ENCODE data around the gene NCKAP5.

NCKAP5 gene

GRCh38 chr2:133135035-133135654 lies 433.1 kb downstream of the NCKAP5 start:
- no peak for DNase-seq (ENCODE audit: extremely low read depth, insufficient read length)
- Histone ChIP-seq H3K4me3 (replicated peaks; ENCODE audit: low read depth, low read length) (no peak overlapping the region), H3K27me3 (replicated peaks; ENCODE audit: control insufficient read depth, insufficient read depth, low read length) (no peaks in the 10 kb centered on the region; the same call in 1 of the 2 replicates), H3K36me3 (ENCODE audit: control insufficient read depth, insufficient read depth, low read length) (no peaks in the 10 kb centered on the region)
- TF ChIP-seq, protein P1, sequence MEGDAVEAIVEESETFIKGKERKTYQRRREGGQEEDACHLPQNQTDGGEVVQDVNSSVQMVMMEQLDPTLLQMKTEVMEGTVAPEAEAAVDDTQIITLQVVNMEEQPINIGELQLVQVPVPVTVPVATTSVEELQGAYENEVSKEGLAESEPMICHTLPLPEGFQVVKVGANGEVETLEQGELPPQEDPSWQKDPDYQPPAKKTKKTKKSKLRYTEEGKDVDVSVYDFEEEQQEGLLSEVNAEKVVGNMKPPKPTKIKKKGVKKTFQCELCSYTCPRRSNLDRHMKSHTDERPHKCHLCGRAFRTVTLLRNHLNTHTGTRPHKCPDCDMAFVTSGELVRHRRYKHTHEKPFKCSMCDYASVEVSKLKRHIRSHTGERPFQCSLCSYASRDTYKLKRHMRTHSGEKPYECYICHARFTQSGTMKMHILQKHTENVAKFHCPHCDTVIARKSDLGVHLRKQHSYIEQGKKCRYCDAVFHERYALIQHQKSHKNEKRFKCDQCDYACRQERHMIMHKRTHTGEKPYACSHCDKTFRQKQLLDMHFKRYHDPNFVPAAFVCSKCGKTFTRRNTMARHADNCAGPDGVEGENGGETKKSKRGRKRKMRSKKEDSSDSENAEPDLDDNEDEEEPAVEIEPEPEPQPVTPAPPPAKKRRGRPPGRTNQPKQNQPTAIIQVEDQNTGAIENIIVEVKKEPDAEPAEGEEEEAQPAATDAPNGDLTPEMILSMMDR (IDR thresholded peaks at IDR 0.05; ENCODE audit: insufficient read depth, low read length, poor library complexity, severe bottlenecking) = no peak

- H3K27me3 ChIP-seq (replicated peaks; ENCODE audit: control insufficient read depth, insufficient read depth, low read length) = no peaks in the 10 kb centered on the region
- no peaks in the 10 kb centered on the region for H3K36me3 ChIP-seq (ENCODE audit: control insufficient read depth, insufficient read depth, low read length)
- no peak for DNase-seq (ENCODE audit: extremely low read depth, insufficient read length)
- TF ChIP-seq, protein P1 (IDR thresholded peaks at IDR 0.05; ENCODE audit: insufficient read depth, low read length, poor library complexity, severe bottlenecking) = no peak
- H3K4me3 ChIP-seq (replicated peaks; ENCODE audit: low read depth, low read length) = no peak overlapping the region
Measured at GRCh38 chr2:133130548-133131246, 437.6 kb downstream of the NCKAP5 start.

GRCh38 chr2:133124446-133124845 lies 443.8 kb downstream of the NCKAP5 start:
- Histone ChIP-seq H3K36me3 (ENCODE audit: control insufficient read depth, insufficient read depth, low read length) (no peaks in the 10 kb centered on the region), H3K27me3 (replicated peaks; ENCODE audit: control insufficient read depth, insufficient read depth, low read length) (no peaks in the 10 kb centered on the region), H3K4me3 (replicated peaks; ENCODE audit: low read depth, low read length) (no peak overlapping the region)
- TF ChIP-seq, protein P1 (IDR thresholded peaks at IDR 0.05; ENCODE audit: insufficient read depth, low read length, poor library complexity, severe bottlenecking) = no peak
- no peak for DNase-seq (ENCODE audit: extremely low read depth, insufficient read length)

DNA sequence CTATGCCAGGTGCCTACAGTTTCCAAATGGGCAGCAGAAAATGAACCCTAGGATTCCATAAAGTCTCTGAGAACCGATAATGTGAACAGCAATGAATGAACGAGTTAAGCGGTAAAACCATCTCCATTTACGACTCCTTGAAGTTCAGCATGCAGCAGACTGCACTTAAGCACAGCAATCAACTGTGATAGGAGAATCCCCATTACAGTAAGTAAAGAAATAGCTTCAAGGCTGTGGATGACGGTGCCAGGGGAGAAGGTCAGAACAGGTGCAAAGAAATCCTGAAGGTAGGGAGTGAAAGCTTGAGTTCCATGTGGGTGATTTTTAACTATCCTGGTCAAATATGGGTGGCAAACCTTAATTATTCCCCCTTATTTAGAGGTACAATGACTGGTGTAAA lies 444.4 kb downstream of the NCKAP5 start:
- no peak for DNase-seq (ENCODE audit: extremely low read depth, insufficient read length)
- no peak overlapping the region for H3K4me3 ChIP-seq (replicated peaks; ENCODE audit: low read depth, low read length)
- no peaks in the 10 kb centered on the region for H3K36me3 ChIP-seq (ENCODE audit: control insufficient read depth, insufficient read depth, low read length)
- no peaks in the 10 kb centered on the region for H3K27me3 ChIP-seq (replicated peaks; ENCODE audit: control insufficient read depth, insufficient read depth, low read length)
- TF ChIP-seq, protein P1 (IDR thresholded peaks at IDR 0.05; ENCODE audit: insufficient read depth, low read length, poor library complexity, severe bottlenecking) = no peak

DNA sequence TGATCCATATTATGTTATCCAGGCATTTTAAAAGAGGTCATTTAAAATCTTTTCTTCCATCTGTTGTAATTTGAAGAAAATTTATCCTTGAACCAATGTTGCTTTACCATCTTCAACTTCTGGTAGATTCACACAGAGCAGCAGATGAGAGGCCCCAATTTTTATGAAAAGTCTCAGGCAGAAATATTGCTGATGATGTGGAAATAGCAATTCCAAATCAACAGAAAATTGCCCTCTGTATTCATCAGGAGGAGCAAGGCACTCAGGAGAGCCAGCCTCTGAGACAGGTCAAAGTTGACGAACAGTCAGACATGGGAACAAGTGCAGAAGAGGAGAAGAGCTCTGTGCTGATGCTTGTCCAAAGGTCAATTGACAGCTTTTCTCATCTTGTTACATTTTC lies 444.9 kb downstream of the NCKAP5 start:
- H3K4me3 ChIP-seq (replicated peaks; ENCODE audit: low read depth, low read length) = no peak overlapping the region
- no peaks in the 10 kb centered on the region for H3K36me3 ChIP-seq (ENCODE audit: control insufficient read depth, insufficient read depth, low read length)
- DNase-seq (ENCODE audit: extremely low read depth, insufficient read length) = no peak
- TF ChIP-seq, protein P1 (IDR thresholded peaks at IDR 0.05; ENCODE audit: insufficient read depth, low read length, poor library complexity, severe bottlenecking) = no peak
- H3K27me3 ChIP-seq (replicated peaks; ENCODE audit: control insufficient read depth, insufficient read depth, low read length) = no peaks in the 10 kb centered on the region

Measured in GM06990 (cell line).